ENCODE data around the gene CYB5R4.
"Not testable (repeated sequence)": the region's sequence is repeated elsewhere in the genome, so short reads cannot be mapped to it uniquely, and the experiment has no call there.

Gene CYB5R4

DNA sequence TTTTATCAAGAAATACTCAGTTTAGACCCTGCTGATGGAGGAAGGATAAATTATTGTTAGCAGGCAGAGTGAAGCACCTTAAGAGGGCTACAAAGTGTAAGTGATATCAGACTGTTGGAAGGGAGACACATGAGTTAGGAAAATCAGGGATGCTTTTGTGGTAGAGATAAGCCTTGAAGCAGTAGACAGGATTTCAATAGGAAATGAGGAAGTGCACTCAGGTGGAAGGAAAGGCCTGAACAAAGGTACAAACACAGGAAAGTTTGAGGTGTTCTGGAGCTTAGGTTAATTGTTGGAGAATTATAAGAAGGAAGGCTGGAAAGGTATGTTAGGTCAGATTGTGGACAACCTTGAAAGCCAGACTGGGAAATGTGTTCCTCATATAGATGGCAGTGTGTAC, 7.6 kb downstream of the CYB5R4 start:
- DNase-seq, result no peak

GRCh38 chr6:83867527-83868161, 8.2 kb downstream of the CYB5R4 start:
- DNase-seq, result no peak

DNA sequence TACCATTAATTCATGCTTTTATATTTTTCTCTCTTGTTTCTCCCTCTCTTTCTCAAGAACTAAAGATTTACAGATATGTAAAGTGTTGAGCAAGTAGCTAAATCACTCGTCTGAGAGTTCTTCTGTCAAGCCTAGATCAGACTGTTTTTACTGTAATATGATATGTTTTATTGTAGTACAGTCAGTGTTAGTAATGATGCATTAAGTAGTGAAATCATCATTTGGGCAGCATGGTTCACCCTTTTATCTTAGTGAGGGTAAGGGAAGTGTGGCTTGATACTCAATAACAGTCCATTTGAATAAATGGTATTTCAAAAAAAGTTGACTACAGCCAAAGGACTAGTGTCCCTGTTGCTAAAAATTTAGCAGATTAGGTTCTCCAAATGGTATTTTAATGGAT, 9.2 kb downstream of the CYB5R4 start:
- peak; percentile 12 for DNase-seq

- DNase-seq, result no peak
These were observed 11.2 kb downstream of the CYB5R4 start for GRCh38 chr6:83870649-83871048.

- DNase-seq, result no peak
These were observed 13.1 kb downstream of the CYB5R4 start for GRCh38 chr6:83872386-83873118.

- no peak for DNase-seq
These were observed 14.4 kb downstream of the CYB5R4 start for GRCh38 chr6:83873869-83874268.

GRCh38 chr6:83875843-83876242, 16.4 kb downstream of the CYB5R4 start:
- no peak for DNase-seq

- no peak for DNase-seq
These were observed 19.6 kb downstream of the CYB5R4 start for GRCh38 chr6:83878902-83879644.

DNA sequence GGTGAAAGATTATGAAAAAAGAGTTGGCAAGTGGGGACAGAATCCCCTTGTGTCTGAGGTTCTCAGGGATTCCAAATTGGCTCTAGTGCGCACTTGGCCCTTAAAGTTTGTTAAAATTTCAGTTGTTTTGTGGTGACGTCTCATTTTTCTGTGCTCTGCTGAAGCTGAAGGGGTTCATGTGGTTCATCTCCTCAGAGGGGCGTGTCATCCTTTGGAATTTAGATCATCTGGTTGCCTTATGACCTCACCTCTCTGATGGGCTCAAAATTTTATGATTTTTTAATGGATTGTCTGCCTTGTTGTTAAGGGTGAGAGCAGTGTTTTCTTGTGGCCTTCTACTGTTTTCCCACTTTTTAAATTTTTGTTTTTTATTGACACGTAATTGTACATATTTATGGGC, 20.3 kb downstream of the CYB5R4 start:
- DNase-seq, result no peak

GRCh38 chr6:83883240-83883639, 23.8 kb downstream of the CYB5R4 start:
- peak; percentile 1 for DNase-seq

DNA sequence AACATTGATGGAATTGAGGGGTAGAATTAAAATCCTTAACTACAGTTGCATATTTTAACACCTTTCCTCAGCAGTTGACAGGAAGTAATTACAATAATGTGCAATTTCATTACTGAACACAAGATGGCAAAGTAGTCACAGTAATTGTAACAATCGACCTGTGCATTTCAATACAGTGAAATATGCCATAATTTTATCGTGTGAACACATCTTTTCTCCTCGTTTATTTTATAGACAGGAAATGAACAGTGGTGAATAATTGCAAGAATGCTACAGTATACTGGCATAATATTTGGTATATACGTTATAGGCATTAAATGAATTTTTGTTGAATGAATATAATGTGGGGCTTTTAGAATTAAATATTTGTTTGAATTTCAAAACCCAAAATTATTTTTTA, 25.0 kb downstream of the CYB5R4 start:
- DNase-seq, result peak; percentile 50

DNA sequence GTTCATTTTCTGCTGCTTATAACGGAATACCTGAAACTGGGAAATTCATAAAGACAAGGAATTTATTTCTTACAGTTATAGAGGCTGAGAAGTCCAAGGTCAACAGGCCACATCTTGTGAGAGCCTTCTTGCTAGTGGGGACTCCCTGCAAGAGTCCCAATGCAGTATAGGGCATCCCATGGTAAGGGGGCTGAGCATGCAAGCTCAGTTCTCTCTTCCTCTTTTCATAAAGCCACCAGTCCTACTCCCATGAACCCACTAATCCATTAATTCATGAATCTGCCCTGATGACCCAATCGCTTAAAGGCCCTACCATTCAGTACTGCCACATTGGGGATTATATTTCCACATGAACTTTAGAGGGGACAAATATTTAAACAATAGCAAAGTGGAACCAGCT, 26.5 kb downstream of the CYB5R4 start:
- no peak for DNase-seq

GRCh38 chr6:83889621-83890020, 30.1 kb downstream of the CYB5R4 start:
- DNase-seq, result no peak

GRCh38 chr6:83890520-83890919, 31.0 kb downstream of the CYB5R4 start:
- no peak for DNase-seq

GRCh38 chr6:83891586-83891985, 32.1 kb downstream of the CYB5R4 start:
- no peak for DNase-seq

DNA sequence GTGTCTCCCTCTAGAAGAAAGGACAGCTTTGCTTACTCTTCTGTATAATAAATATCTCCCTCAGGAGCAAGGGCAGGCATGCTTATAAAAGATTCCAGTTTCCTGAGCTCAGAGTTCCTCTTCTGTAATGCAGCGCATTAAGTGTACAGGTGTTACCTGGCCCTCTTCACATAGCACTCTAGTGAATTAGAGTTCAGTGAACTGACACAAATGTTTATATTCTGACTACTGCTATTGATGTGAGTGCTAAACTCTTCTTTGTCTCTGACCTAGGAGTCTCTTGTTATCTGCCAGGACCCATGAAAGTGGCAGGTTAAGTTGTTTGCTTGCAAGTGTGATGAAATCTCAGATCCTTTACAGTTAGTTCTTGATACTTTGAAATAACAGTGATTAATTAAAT, 33.5 kb downstream of the CYB5R4 start:
- DNase-seq, result peak; percentile 53

DNA sequence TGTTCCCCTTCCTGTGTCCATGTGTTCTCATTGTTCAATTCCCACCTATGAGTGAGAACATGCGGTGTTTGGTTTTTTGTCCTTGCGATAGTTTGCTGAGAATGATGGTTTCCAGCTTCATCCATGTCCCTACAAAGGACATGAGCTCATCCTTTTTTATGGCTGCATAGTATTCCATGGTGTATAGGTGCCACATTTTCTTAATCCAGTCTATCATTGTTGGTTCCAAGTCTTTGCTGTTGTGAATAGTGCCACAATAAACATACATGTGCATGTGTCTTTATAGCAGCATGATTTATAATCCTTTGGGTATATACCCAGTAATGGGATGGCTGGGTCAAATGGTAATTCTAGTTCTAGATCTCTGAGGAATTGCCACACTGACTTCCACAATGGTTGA, 37.6 kb downstream of the CYB5R4 start:
- not testable (repeated sequence) for DNase-seq

DNA sequence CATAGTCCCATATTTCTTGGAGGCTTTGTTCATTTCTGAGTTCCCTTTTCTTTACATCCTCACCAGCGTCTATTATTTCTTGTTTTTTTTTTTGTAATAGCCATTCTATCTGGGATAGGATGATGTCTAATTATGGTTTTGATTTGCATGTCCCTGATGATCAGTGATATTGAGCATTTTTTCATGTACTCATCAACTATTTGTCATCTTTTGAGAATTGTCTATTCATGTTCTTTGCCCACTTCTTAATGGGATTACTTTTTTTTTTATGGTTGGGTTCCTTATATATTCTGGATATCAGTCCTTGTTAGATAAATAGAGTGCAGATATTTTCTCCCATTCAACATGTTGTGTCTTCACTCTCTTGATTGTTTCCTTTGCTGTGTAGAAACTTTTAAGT, 42.1 kb downstream of the CYB5R4 start:
- no peak for DNase-seq

DNA sequence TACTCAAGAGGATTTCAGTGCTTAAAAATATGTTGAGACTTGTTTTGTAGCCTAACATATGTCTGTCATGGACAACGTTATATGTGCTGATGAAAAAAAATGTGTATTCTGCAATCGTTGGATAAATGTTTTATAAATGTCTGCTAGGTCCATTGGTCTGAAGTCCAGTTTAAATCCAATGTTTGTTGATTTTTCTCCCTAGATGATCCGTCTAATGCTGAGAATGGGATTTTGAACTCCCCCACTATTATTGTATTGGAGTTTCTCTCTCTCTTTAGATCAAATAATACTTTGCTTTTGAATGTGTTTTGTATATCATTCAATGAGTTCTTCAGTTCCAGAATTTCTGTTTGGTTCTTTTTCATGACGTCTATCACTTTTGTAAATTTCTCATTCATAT, 44.9 kb downstream of the CYB5R4 start:
- no peak for DNase-seq

- DNase-seq, result no peak
These were observed 46.2 kb downstream of the CYB5R4 start for GRCh38 chr6:83905648-83906047.

DNA sequence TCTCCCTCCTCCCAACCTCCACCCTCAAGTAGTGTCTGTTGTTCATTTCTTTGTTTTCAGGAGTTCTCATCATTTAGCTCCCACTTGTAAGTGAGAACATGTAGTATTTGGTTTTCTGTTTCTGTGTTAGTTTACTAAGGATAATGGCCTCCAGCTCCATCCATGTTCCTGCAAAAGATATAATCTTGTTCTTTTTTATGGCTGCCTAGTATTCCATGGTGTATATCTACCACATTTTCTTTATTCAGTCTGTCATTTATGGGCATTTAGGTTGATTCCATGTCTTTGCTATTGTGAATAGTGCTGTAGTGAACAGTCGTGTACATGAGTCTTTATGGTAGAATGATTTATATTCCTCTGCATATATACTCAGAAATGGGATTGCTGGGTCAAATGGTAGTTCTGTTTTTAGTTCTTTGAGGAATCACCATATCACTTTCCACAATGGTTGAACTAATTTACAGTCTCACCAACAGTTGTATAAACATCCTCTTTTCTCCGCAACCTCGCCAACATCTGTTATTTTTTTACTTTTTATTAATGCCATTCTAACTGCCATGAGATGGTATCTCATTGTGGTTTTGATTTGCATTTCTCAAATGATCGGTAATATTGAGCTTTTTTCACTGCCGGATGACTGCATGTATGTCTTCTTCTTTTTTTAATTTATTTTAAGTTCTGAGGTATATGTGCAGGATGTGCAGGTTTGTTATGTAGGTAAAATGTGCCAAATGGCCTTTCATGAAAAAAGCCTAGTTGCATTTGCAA, 48.3 kb downstream of the CYB5R4 start:
- DNase-seq, result not testable (repeated sequence)

DNA sequence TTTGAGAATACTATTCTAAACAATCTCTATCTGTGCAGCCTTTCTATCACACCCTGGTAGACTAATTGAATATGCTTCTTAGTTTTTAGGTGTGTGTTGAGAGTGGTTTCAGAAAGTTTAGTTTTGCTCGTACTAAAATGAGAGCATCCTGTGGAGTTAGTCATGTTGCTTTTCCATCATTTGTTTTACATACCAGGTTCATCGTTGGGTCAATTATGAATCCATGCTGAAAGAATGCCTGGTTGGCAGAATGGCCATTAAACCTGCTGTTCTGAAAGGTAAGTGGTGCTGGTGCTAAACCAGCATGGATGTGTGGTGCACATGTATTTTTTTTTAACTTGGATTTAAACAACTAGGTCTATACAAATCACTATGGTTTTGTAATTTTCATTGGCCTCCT, 49.3 kb downstream of the CYB5R4 start:
- no peak for DNase-seq

GRCh38 chr6:83911278-83911677, 51.8 kb downstream of the CYB5R4 start:
- no peak for DNase-seq

Data from NCI-H510A treated with DMSO at 0.1 percent for 48 hours (cell line).